GM12875 (cell line): ENCODE data around the gene C2.

ENCODE experiments used
- H3K4me3 ChIP-seq: one replicate; pipeline ENCODE4 v1.5.1; 2011; ENCODE audit warnings: low read depth, low read length, control low read depth
- TF ChIP-seq, protein P1 (sequence below): IDR thresholded peaks from 2 replicates; pipeline ENCODE4 v1.5.1; 2011; ENCODE audit warnings: low read depth, mild to moderate bottlenecking, control low read depth, inconsistent platforms, low read length, moderate library complexity, borderline replicate concordance; ENCODE audit not compliant: insufficient read depth

Gene C2

DNA sequence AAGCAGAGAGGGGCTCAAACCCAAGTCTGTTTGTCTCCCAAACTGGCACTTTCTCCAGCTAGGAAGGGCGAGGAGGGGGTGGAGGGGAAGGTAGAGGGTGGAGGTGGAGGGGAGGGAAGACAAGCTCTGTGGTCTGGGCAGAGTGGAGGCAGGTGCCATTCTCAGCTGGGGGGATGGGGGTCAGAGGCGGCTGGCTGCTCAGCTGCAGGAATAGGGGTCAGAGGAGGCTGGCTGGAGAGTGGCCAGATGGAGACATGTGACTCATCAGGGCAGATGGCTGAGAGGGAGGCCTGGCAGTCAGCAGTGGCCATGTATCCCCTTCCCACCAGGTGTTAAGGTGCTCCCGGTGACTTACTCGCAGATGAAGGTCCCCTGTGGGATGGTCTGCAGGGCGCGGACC is 45.2 kb upstream of the C2 start:
- TF ChIP-seq, protein P1, sequence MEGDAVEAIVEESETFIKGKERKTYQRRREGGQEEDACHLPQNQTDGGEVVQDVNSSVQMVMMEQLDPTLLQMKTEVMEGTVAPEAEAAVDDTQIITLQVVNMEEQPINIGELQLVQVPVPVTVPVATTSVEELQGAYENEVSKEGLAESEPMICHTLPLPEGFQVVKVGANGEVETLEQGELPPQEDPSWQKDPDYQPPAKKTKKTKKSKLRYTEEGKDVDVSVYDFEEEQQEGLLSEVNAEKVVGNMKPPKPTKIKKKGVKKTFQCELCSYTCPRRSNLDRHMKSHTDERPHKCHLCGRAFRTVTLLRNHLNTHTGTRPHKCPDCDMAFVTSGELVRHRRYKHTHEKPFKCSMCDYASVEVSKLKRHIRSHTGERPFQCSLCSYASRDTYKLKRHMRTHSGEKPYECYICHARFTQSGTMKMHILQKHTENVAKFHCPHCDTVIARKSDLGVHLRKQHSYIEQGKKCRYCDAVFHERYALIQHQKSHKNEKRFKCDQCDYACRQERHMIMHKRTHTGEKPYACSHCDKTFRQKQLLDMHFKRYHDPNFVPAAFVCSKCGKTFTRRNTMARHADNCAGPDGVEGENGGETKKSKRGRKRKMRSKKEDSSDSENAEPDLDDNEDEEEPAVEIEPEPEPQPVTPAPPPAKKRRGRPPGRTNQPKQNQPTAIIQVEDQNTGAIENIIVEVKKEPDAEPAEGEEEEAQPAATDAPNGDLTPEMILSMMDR, result no peak
- H3K4me3 ChIP-seq, result no peak overlapping the region

- TF ChIP-seq, protein P1, result no peak
- no peak overlapping the region for H3K4me3 ChIP-seq
Observed at GRCh38 chr6:31883676-31884075, 43.8 kb upstream of the C2 start.

GRCh38 chr6:31884528-31885035 is 42.9 kb upstream of the C2 start:
- H3K4me3 ChIP-seq, result no peak overlapping the region
- TF ChIP-seq, protein P1, result no peak

DNA sequence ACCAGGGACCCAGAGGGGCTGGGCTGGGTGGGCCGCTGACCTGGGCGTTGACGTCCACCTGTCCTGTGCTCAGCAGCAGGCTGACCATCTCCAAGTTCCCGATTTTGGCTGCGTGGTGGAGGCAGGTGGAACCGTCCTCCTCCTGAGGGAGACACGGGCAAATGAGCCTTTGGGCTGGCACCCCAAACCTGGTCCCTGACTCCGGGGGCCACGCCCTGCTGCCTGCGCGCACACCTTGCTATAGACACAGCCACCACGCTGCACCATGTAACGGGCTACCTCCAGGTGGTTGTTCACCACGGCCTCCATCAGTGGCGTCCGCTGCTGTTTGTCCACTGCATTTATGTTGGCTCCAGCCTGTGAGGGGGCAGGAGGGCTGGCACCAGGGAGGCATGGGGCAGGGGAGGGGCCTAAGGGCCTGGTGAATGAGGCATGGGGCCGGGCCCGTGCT is 41.0 kb upstream of the C2 start:
- no peak overlapping the region for H3K4me3 ChIP-seq
- TF ChIP-seq, protein P1, result no peak

DNA sequence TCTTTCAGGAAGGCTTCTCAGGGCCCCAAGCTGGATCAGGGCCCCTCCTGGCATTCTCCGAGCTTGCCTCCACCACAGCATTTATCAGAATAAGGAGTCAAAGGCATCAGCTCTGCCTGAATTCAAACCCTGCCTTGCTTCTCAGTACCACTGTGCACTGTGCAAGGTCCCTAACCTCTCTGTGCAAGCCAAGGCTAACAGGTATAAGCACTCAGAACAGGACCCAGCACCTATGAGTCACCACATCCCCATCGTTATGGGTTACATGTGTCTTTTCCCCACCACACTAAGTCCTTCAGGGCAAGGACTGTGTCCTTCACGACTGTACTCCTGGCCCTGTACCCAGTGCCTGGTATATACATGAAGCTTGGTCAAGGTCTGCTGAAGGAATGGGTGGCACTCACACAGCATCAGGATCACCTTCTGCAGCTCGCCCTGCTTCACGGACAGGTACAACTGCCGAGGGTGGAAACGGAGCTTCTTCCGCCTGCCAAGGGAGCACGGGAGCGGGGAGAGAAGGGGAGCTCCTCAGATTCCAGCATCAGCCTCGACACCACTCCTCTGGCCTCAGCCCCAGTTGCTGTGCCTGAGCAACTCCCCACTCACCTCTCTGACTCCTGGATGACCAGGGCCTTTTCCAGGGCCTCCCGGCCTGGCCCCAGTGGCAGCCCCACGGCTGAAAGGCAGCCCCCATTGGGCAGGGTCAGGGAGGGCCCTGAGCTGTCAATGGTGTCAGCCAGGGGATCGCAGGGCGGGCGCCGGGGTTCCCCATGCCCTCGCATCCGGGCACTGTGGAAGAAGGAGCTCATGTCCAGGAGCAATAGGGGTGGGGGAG is 40.1 kb upstream of the C2 start:
- TF ChIP-seq, protein P1, result no peak
- no peak overlapping the region for H3K4me3 ChIP-seq

DNA sequence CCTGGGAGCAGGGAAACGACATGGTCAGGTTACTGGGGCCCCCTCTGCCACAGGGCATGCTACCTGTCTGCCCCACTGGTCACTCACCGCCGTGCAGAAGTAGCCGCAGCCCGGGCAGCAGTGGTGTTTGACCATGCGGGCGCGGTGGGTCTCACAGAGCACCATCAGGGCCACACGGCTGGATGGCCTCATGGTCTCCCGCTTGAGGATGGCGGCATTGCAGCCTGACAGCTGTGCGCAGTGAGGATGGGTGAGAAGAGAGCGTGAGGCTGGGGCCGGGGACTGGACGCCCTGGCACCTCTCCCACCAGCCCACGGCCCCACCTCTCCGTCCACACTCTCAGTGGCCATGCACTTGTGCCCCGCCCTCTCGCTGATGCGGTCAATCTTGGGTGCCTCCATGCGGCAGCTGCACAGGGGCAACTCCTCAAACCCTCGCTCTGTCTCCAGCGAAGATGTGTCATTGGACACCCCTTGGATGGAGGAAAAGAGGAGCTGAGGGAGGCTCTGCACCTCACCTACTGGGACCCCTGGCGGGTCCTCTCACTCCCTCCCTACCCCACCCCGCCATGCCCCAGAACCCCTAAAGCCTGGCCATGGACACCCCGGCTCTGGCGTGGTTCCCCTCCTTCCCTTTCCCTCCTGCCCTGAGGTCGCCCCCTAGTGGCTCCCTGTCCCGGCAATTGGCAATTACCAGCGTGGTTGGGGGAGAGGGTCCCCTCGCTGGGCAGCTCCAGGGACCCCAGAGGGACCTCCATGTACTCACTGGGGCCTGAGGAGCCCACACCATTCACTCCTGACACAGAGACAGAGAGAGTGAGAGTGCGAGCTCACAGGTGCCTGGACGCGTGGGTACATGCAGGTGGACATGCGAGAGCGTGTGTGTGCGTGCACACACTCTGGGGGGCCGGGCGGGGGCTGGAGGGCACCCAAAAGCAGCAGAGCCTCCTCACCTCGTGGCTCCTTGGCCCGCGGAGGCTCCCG is 39.0 kb upstream of the C2 start:
- no peak overlapping the region for H3K4me3 ChIP-seq
- TF ChIP-seq, protein P1, result peak; percentile 75
